Caco-2 (cell line): Measurements from ENCODE around the gene ZNF487. TPM values are rescaled to one million over a fixed set of nuclear protein-coding genes. Genes with fewer than 3 reads are reported as not detected.
"Not testable (repeated sequence)": the region's sequence is repeated elsewhere in the genome, so short reads cannot be mapped to it uniquely, and the experiment has no call there.

Experiments used
- BruUV-seq: library from RNA; stranded (reverse); fragments of 400-500 nt; replicated peaks from 2 replicates; lab custom pipeline; 2021; lab: Mats Ljungman, UMichigan
- CTCF ChIA-PET: fragments of 300-600 bp; sonication (Branson Sonifier 250); formaldehyde crosslinking; loops from one replicate; lab custom pipeline; 2022; ENCODE audit warnings: antibody characterized with exemption; lab: Charles Lee
- POLR2A ChIA-PET: fragments of 300-600 bp; sonication (Branson Sonifier 250); formaldehyde crosslinking; loops from one replicate; lab custom pipeline; 2022; ENCODE audit warnings: antibody characterized with exemption; lab: Charles Lee
- DNase-seq, 2 experiments: peaks; one replicate each; pipeline versions ENCODE4 v3.0.0 to v3.0.0-alpha.2; 2020 to 2022
- H3K27me3 ChIP-seq: replicated peaks from 2 replicates; pipeline ENCODE4 v1.6.0; 2011; ENCODE audit warnings: low read length; ENCODE audit not compliant: control insufficient read depth, insufficient read depth
- H3K36me3 ChIP-seq: 2 replicates; pipeline ENCODE4 v1.5.1; 2011; ENCODE audit warnings: low read length; ENCODE audit not compliant: control insufficient read depth, insufficient read depth
- H3K4me1 ChIP-seq: fragments of 250-450 bp; sonication (Bioruptor Pico); 2 replicates; pipeline ENCODE4 v1.5.1; 2020; ENCODE audit warnings: mild to moderate bottlenecking
- H3K4me3 ChIP-seq: 2 replicates; pipeline ENCODE4 v1.5.1; 2011; ENCODE audit warnings: low read depth, mild to moderate bottlenecking, control low read depth, low read length
- H3K9me3 ChIP-seq: fragments of 250-450 bp; sonication (Bioruptor Pico); 2 replicates; pipeline ENCODE4 v1.5.1; 2020; ENCODE audit warnings: mild to moderate bottlenecking, moderate library complexity
- H3K27ac Mint-ChIP-seq: one replicate; pipeline ENCODE4 v1.8.0; 2022; ENCODE audit warnings: mixed read lengths; ENCODE audit not compliant: unreplicated experiment
- H3K27me3 Mint-ChIP-seq: one replicate; pipeline ENCODE4 v1.8.0; 2022; ENCODE audit warnings: mixed read lengths; ENCODE audit not compliant: insufficient read depth, unreplicated experiment
- H3K36me3 Mint-ChIP-seq: one replicate; pipeline ENCODE4 v1.8.0; 2022; ENCODE audit warnings: mild to moderate bottlenecking, mixed read lengths; ENCODE audit not compliant: insufficient read depth, unreplicated experiment
- H3K4me1 Mint-ChIP-seq: one replicate; pipeline ENCODE4 v1.8.0; 2022; ENCODE audit warnings: low read depth, mixed read lengths; ENCODE audit not compliant: unreplicated experiment
- H3K4me3 Mint-ChIP-seq: one replicate; pipeline ENCODE4 v1.8.0; 2022; ENCODE audit warnings: mild to moderate bottlenecking, moderate library complexity, mixed read lengths; ENCODE audit not compliant: unreplicated experiment
- H3K9me3 Mint-ChIP-seq: one replicate; pipeline ENCODE4 v1.8.0; 2022; ENCODE audit warnings: mixed read lengths; ENCODE audit not compliant: unreplicated experiment
- CTCF ChIP-seq, 2 experiments: fragments of 200-600 bp in 1 of 2; IDR thresholded peaks; 1 replicate in 1 of 2; 2 replicates in 1 of 2; pipeline versions ENCODE4 v1.5.1 to v1.8.0; 2011 to 2022; ENCODE audit warnings: antibody characterized with exemption in 1 of 2, control low read depth in 1 of 2, inconsistent platforms in 1 of 2, low read depth in 1 of 2, low read length in 1 of 2, mild to moderate bottlenecking in 1 of 2, moderate library complexity in 1 of 2; ENCODE audit not compliant: insufficient read depth in 1 of 2, severe bottlenecking in 1 of 2, unreplicated experiment in 1 of 2
- intact Hi-C: fragments of 100-400 bp; cut with micrococcal nuclease; formaldehyde crosslinking; loops from one replicate; pipeline ENCODE4 v1.10.0; 2022; ENCODE audit not compliant: unreplicated experiment
- total RNA-seq: library from RNA; stranded (reverse); gene quantifications from 2 replicates; pipeline ENCODE4 v1.2.3, GENCODE V29; 2022

The ZNF487 gene
- total RNA-seq, 1 experiment from 2014 or later = 6.5 TPM

GRCh38 chr10:43392748-43393147 lies 44.2 kb upstream of the ZNF487 start:
- ChIA-PET CTCF (no interaction called here), POLR2A (interaction anchor here (1.0 kb wide), 1 partner anchor 16 kb away, joined by 3 read pairs; the partner anchor contains the start of gene HNRNPF)
- no peak for DNase-seq
- Histone ChIP-seq H3K9me3 (no peaks in the 10 kb centered on the region), H3K36me3 (peaks cover 25% of the 10 kb centered on the region), H3K4me1 (peaks cover 37% of the 10 kb centered on the region), H3K27me3 (no peaks in the 10 kb centered on the region), H3K4me3 (no peak overlapping the region)
- Mint-ChIP-seq H3K9me3 (no peaks in the 10 kb centered on the region), H3K36me3 (peaks cover 100% of the 10 kb centered on the region), H3K4me1 (peaks cover 46% of the 10 kb centered on the region), H3K27me3 (no peaks in the 10 kb centered on the region), H3K27ac (peak overlapping the region; percentile 74), H3K4me3 (no peak overlapping the region)
- no TSS peak for BruUV-seq
- intact Hi-C loops = no loop called here
- no peak for TF ChIP-seq CTCF (IDR thresholded peaks at IDR 0.05; ENCODE audit: insufficient read depth in 1 of 2, low read depth in 1 of 2, low read length in 1 of 2, severe bottlenecking in 1 of 2, unreplicated experiment in 1 of 2)

- peaks cover 45% of the 10 kb centered on the region for H3K4me1 Mint-ChIP-seq
- CTCF ChIA-PET, H3K27me3 Mint-ChIP-seq, H3K4me3 Mint-ChIP-seq, intact Hi-C loops, H3K27me3 ChIP-seq, H3K9me3 Mint-ChIP-seq, DNase-seq, BruUV-seq, H3K9me3 ChIP-seq, H3K4me3 ChIP-seq: not testable (repeated sequence)
- peak overlapping the region; percentile 74 for H3K27ac Mint-ChIP-seq
- H3K36me3 Mint-ChIP-seq = peaks cover 100% of the 10 kb centered on the region
- Histone ChIP-seq H3K36me3 (peaks cover 24% of the 10 kb centered on the region), H3K4me1 (peaks cover 37% of the 10 kb centered on the region)
- POLR2A ChIA-PET = interaction anchor here (1.0 kb wide), 1 partner anchor 16 kb away, joined by 3 read pairs; the partner anchor contains the start of gene HNRNPF
Measured at GRCh38 chr10:43393186-43393585, 43.7 kb upstream of the ZNF487 start.

- H3K4me3 ChIP-seq = no peak overlapping the region
- no peak overlapping the region for H3K27ac Mint-ChIP-seq
Measured at GRCh38 chr10:43393606-43394360, 43.1 kb upstream of the ZNF487 start.

More at GRCh38 chr10:43393606-43394360, 43.1 kb upstream of the ZNF487 start:
- no peak for TF ChIP-seq CTCF (IDR thresholded peaks at IDR 0.05; ENCODE audit: insufficient read depth in 1 of 2, low read depth in 1 of 2, low read length in 1 of 2, severe bottlenecking in 1 of 2, unreplicated experiment in 1 of 2)
- H3K9me3 ChIP-seq = no peaks in the 10 kb centered on the region
- Mint-ChIP-seq H3K27me3 (no peaks in the 10 kb centered on the region), H3K4me1 (peaks cover 40% of the 10 kb centered on the region), H3K4me3 (peak overlapping the region; percentile 1), H3K36me3 (peaks cover 100% of the 10 kb centered on the region), H3K9me3 (no peaks in the 10 kb centered on the region)
- intact Hi-C loops = no loop called here
- peaks cover 42% of the 10 kb centered on the region for H3K4me1 ChIP-seq
- no peaks in the 10 kb centered on the region for H3K27me3 ChIP-seq
- BruUV-seq = no TSS peak
- CTCF ChIA-PET = no interaction called here
- no peak for DNase-seq
- H3K36me3 ChIP-seq = peaks cover 20% of the 10 kb centered on the region
- POLR2A ChIA-PET = interaction anchor here (1.0 kb wide), 1 partner anchor 15 kb away, joined by 3 read pairs; the partner anchor contains the start of gene HNRNPF
